GM12878 (cell line): ENCODE results near the gene PSMC3. TPM values are rescaled to one million over a fixed set of nuclear protein-coding genes. Genes with fewer than 3 reads are reported as not detected.

ENCODE experiments used
- ATAC-seq: fragments of 200-7000 bp; cut with Tn5 transposase; 3 replicates; pipeline ENCODE4 v1.9.1; 2020; ENCODE audit warnings: mild to moderate bottlenecking, moderate library complexity
- BruUV-seq: library from RNA; stranded (reverse); fragments of 400-500 nt; replicated peaks from 2 replicates; lab custom pipeline; 2021; lab: Mats Ljungman, UMichigan
- CTCF ChIA-PET: fragments of 300-600 bp; sonication (Branson Sonifier 250); formaldehyde crosslinking; extraction: SDS; loops from one replicate; lab custom pipeline; 2021; ENCODE audit warnings: inconsistent platforms; lab: Yijun Ruan, JAX
- POLR2A ChIA-PET: fragments of 350-600 bp; formaldehyde crosslinking; extraction: SDS; loops from one replicate; lab custom pipeline; 2021; ENCODE audit warnings: inconsistent platforms; lab: Charles Lee
- RAD21 ChIA-PET: fragments of 300-600 bp; sonication (Branson Sonifier 250); formaldehyde crosslinking; loops from one replicate; lab custom pipeline; 2023; ENCODE audit warnings: antibody characterized with exemption; ENCODE audit not compliant: unreplicated experiment; lab: Charles Lee
- SMC1A ChIA-PET: fragments of 300-600 bp; sonication (Branson Sonifier 250); formaldehyde crosslinking; loops from one replicate; lab custom pipeline; 2023; ENCODE audit not compliant: unreplicated experiment, uncharacterized antibody; lab: Charles Lee
- DNase-seq: peaks from one replicate; pipeline ENCODE4 v3.0.0-alpha.2; 2011; ENCODE audit warnings: low read depth, low spot score
- FAIRE-seq: peaks from 3 replicates; lab custom pipeline; 2011; peaks lifted over from hg19 to GRCh38; lab: Jason Lieb, UNC
- H2AFZ ChIP-seq: 2 replicates; pipeline ENCODE4 v1.6.0; 2011; ENCODE audit warnings: low read depth, low read length, control low read depth; ENCODE audit not compliant: control insufficient read depth
- H3K27ac ChIP-seq: 2 replicates; pipeline ENCODE4 v1.5.1; 2011; ENCODE audit warnings: control low read depth; ENCODE audit not compliant: control insufficient read depth, insufficient read depth
- H3K27me3 ChIP-seq, 2 experiments: replicated peaks in 1 of 2; 2 replicates each; pipeline versions ENCODE4 v1.6.0 to v1.6.1; 2011; ENCODE audit warnings: low read length in 1 of 2; ENCODE audit not compliant: control insufficient read depth in 2 of 2, insufficient read depth in 2 of 2
- H3K36me3 ChIP-seq, 2 experiments: 2 replicates each; pipeline ENCODE4 v1.5.1; 2011; ENCODE audit warnings: low read length in 1 of 2; ENCODE audit not compliant: control insufficient read depth in 2 of 2, insufficient read depth in 2 of 2
- H3K4me1 ChIP-seq: 2 replicates; pipeline ENCODE4 v1.6.1; 2011; ENCODE audit warnings: mild to moderate bottlenecking, low read length, moderate library complexity, mixed read lengths; ENCODE audit not compliant: control insufficient read depth, insufficient read depth
- H3K4me2 ChIP-seq: 2 replicates; pipeline ENCODE4 v1.6.0; 2011; ENCODE audit warnings: control low read depth; ENCODE audit not compliant: control insufficient read depth, insufficient read depth
- H3K4me3 ChIP-seq: fragments of 200-600 bp; sonication (generic); 2 replicates; pipeline ENCODE4 v1.5.1; 2016
- H3K79me2 ChIP-seq: 2 replicates; pipeline ENCODE4 v1.6.0; 2011; ENCODE audit warnings: low read length; ENCODE audit not compliant: control insufficient read depth, insufficient read depth
- H3K9ac ChIP-seq: 2 replicates; pipeline ENCODE4 v1.8.0; 2011; ENCODE audit warnings: low read length, control low read depth, mixed read lengths; ENCODE audit not compliant: control insufficient read depth, insufficient read depth
- H3K9me3 ChIP-seq: replicated peaks from 3 replicates; pipeline ENCODE4 v1.5.1; 2011; ENCODE audit warnings: mild to moderate bottlenecking, low read length; ENCODE audit not compliant: control insufficient read depth, insufficient read depth
- H4K20me1 ChIP-seq: 2 replicates; pipeline ENCODE4 v1.6.0; 2011; ENCODE audit not compliant: control insufficient read depth, insufficient read depth
- CUX1 ChIP-seq: IDR thresholded peaks from 2 replicates; pipeline ENCODE4 v1.6.1; 2012; ENCODE audit warnings: improper control_type of control experiment, low read depth, low read length; ENCODE audit not compliant: insufficient replicate concordance
- DPF2 ChIP-seq: fragments of 450-650 bp; IDR thresholded peaks from 2 replicates; pipeline ENCODE4 v1.6.1; 2017; ENCODE audit warnings: mild to moderate bottlenecking
- FOXM1 ChIP-seq: IDR thresholded peaks from 2 replicates; pipeline ENCODE4 v1.6.1; 2012; ENCODE audit warnings: low read depth, mild to moderate bottlenecking, inconsistent platforms, low read length, moderate library complexity
- HSF1 ChIP-seq: fragments of 150-350 bp; IDR thresholded peaks from 2 replicates; pipeline ENCODE4 v1.6.1; 2014; ENCODE audit warnings: mild to moderate bottlenecking, low read depth, low read length
- IKZF2 ChIP-seq, 2 experiments: fragments of 450-650 bp; IDR thresholded peaks; 2 replicates each; pipeline ENCODE4 v1.6.1; 2017; ENCODE audit warnings: mild to moderate bottlenecking in 2 of 2, moderate library complexity in 2 of 2
- IRF4 ChIP-seq: IDR thresholded peaks from 2 replicates; pipeline ENCODE4 v1.6.1; 2011; ENCODE audit warnings: low read depth, low read length
- JUNB ChIP-seq: IDR thresholded peaks from 2 replicates; pipeline ENCODE4 v1.6.1; 2016; ENCODE audit warnings: antibody characterized with exemption, mild to moderate bottlenecking
- JUND ChIP-seq: IDR thresholded peaks from 2 replicates; pipeline ENCODE4 v1.6.1; 2012; ENCODE audit warnings: low read depth, mild to moderate bottlenecking, low read length, improper control_type of control experiment, moderate library complexity
- MYC ChIP-seq: IDR thresholded peaks from 2 replicates; pipeline ENCODE4 v1.6.1; 2011; ENCODE audit warnings: mild to moderate bottlenecking, low read length, moderate library complexity, inconsistent platforms; ENCODE audit not compliant: insufficient read depth, insufficient replicate concordance, insufficient read length, severe bottlenecking
- PML ChIP-seq: IDR thresholded peaks from 2 replicates; pipeline ENCODE4 v1.6.1; 2012; ENCODE audit warnings: low read length, inconsistent platforms
- POU2F2 ChIP-seq: IDR thresholded peaks from 3 replicates; pipeline ENCODE4 v1.6.1; 2011; ENCODE audit warnings: low read depth, mild to moderate bottlenecking, low read length, borderline replicate concordance
- RAD21 ChIP-seq: IDR thresholded peaks from 2 replicates; pipeline ENCODE4 v1.6.1; 2011; ENCODE audit warnings: mild to moderate bottlenecking, low read depth, low read length, moderate library complexity; ENCODE audit not compliant: insufficient read depth
- RAD51 ChIP-seq: fragments of 450-650 bp; IDR thresholded peaks from 2 replicates; pipeline ENCODE4 v1.6.1; 2016; ENCODE audit warnings: moderate library complexity, mild to moderate bottlenecking, inconsistent platforms
- RUNX3 ChIP-seq: IDR thresholded peaks from 2 replicates; pipeline ENCODE4 v1.6.1; 2012; ENCODE audit warnings: low read length, inconsistent platforms
- WGBS: methylation state at CpG from one replicate; pipeline ENCODE4 v1.1.6; 2016; ENCODE audit warnings: low lambda C conversion rate; ENCODE audit not compliant: insufficient replicate concordance, insufficient coverage; ENCODE audit errors: missing lambda C conversion rate; 5-methylcytosine and 5-hydroxymethylcytosine counted together
- in situ Hi-C: fragments of 300-500 bp; cut with MboI; formaldehyde crosslinking; loops from 9 replicates; pipeline ENCODE4 v1.14.3; 2018; ENCODE audit warnings: mixed read lengths
- intact Hi-C: fragments of 100-400 bp; cut with micrococcal nuclease; formaldehyde crosslinking; loops from one replicate; pipeline ENCODE4 v1.14.2; 2022; ENCODE audit not compliant: unreplicated experiment
- polyA plus RNA-seq, 11 experiments: library from polyadenylated mRNA; depleted of rRNA in 4 of 11; unstranded in 6 of 11; stranded (reverse) in 5 of 11; fragments of >200 nt; fragmentation: Nextera tagmentation in 4 of 11; fragmentation: Illumina TruSeq in 1 of 11; extraction: Ambion mirVana in 4 of 11; extraction: Trizol in 1 of 11; gene quantifications; 1 replicate in 1 of 11; 2 replicates in 10 of 11; pipeline versions ENCODE4 v1.2.1 to v1.2.3, GENCODE V29; 2011 to 2016; ENCODE audit warnings: inconsistent platforms in 2 of 11, missing spikeins in 2 of 11, low read depth in 1 of 11
- total RNA-seq, 4 experiments: library from RNA; depleted of rRNA in 3 of 4; stranded (reverse); fragments of >200 nt in 3 of 4; fragmentation: Illumina TruSeq in 1 of 4; extraction: Trizol in 1 of 4; gene quantifications; 2 replicates each; pipeline versions ENCODE4 v1.2.1 to v1.2.3, GENCODE V29; 2013 to 2021

The PSMC3 gene
- total and polyA plus RNA-seq, 10 of the 15 experiments (the other 5 are each of a cell fraction or from before 2014, with no cell fraction given): 39.5 to 289 (median 155) TPM

DNA sequence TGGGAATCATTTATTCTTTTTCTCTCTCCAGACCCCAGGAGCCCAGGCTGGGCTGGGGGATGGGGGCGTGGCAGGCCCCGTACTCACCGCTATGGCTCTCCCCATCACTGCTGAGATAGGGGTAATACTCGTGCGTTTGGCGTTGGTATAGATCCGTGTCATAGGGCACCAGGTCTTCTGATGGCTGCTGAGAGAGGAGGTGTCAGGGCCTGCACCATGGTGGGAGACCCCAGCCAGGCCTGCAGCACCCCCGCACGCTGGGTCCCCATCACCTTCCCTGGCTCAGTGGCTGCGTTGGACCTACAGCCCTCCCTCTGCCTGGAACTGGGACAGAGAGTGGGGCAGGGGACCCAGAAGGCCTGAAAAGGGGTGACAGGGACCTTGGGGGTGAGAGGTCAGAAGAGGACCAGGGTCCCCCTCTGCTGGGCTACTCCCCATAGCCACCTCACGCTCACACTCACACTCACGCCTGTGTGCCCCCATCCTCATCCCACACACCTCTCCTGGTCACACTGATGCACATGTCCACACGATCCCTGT, 50.6 kb downstream of the PSMC3 start (continued):
- TF ChIP-seq RAD51: no peak

GRCh38 chr11:47375020-47375419, 51.2 kb downstream of the PSMC3 start:
- WGBS: 91% methylated on average over 8 of the region's 8 CpGs
- DNase-seq (no peak), FAIRE-seq (no peak), ATAC-seq (no peak)
- Histone ChIP-seq H3K4me3 (no peak overlapping the region; the same call in 1 of the 2 replicates), H3K4me2 (no peak overlapping the region), H3K9me3 (no peaks in the 10 kb centered on the region), H3K9ac (no peak overlapping the region; the same call in 1 of the 2 replicates), H3K36me3 (peaks cover 2 to 5% of the 10 kb centered on the region in 2 experiments; a peak in 3 of 4 replicates), H2AFZ (no peak overlapping the region), H3K79me2 (peaks cover 41% of the 10 kb centered on the region), H3K27me3 (no peaks in the 10 kb centered on the region), H3K4me1 (peaks cover 21% of the 10 kb centered on the region), H3K27ac (no peak overlapping the region), H4K20me1 (no peaks in the 10 kb centered on the region)
- ChIA-PET RAD21 (interaction anchor here (1.2 to 2.8 kb wide), 6 partner anchors 16 to 80 kb away, joined by 6 to 24 read pairs (median 16); partner anchors contain the start of gene SLC39A13), POLR2A (interaction anchor here (1.1 to 3.7 kb wide), 4 partner anchors 13 to 33 kb away, joined by 4 to 21 read pairs (median 10); partner anchors contain the start of gene SLC39A13), CTCF (interaction anchor here (0.9 to 8.6 kb wide), 12 partner anchors 11 to 116 kb away, joined by 3 to 161 read pairs (median 11); partner anchors contain the start of gene SLC39A13), SMC1A (interaction anchor here (0.9 to 3.7 kb wide), 9 partner anchors 18 to 242 kb away, joined by 3 to 35 read pairs (median 15); partner anchors contain the start of gene SLC39A13)
- BruUV-seq: TSS peak; percentile 16
- intact Hi-C loops: loop anchor here (5.0 to 10.0 kb wide), 3 partner anchors 77 to 480 kb away; partner anchors contain the start of gene FNBP4
- in situ Hi-C loops: no loop called here
- TF ChIP-seq FOXM1 (no peak), DPF2 (no peak), PML (no peak), RAD21 (no peak), CUX1 (no peak), IRF4 (no peak), JUND (no peak), RUNX3 (no peak), MYC (no peak), POU2F2 (no peak), IKZF2 (IDR thresholded peaks at IDR 0.05) (no peak), HSF1 (no peak), RAD51 (no peak), JUNB (no peak)
